Activated CD4-positive, alpha-beta T cell treated with anti-CD3 and anti-CD28 coated beads, Interleukin-2, Interleukin-4, amounts not matched to agents 100 ng/mL and 50 ng/mL, durations not matched to agents 16 hours and 8 hours (primary cell): ENCODE results near the gene OCRL.
A peak's percentile ranks its signal among the peaks of the same experiment; 100 is the strongest.

ENCODE experiments used
- DNase-seq: peaks from one replicate; pipeline ENCODE4 v3.0.0-alpha.2; 2020; ENCODE audit warnings: low spot score

The OCRL gene

GRCh38 chrX:129636175-129636681 lies 96.2 kb downstream of the OCRL start:
- DNase-seq: no peak

GRCh38 chrX:129637217-129638109 lies 97.4 kb downstream of the OCRL start:
- DNase-seq: peak; percentile 80

- no peak for DNase-seq
Measured at GRCh38 chrX:129638917-129639316, 98.9 kb downstream of the OCRL start.

GRCh38 chrX:129640737-129641136 lies 100.7 kb downstream of the OCRL start:
- no peak for DNase-seq

- DNase-seq: no peak
Measured at GRCh38 chrX:129641469-129641868, 101.4 kb downstream of the OCRL start.

GRCh38 chrX:129641941-129642340 lies 101.9 kb downstream of the OCRL start:
- no peak for DNase-seq
